Parathyroid adenoma (tissue), 2 donors: Measurements from ENCODE around the gene LPA.
"Not testable (repeated sequence)": the region's sequence is repeated elsewhere in the genome, so short reads cannot be mapped to it uniquely, and the experiment has no call there.

ENCODE experiments used
- H2AFZ ChIP-seq: fragments of 300-600 bp; sonication (generic); one replicate; pipeline ENCODE4 v1.7.0; 2017; ENCODE audit warnings: antibody characterized with exemption, mild to moderate bottlenecking
- H3K27ac ChIP-seq: fragments of 300-600 bp; sonication (generic); one replicate; pipeline ENCODE4 v1.7.0; 2017
- H3K27me3 ChIP-seq: fragments of 300-600 bp; sonication (generic); one replicate; pipeline ENCODE4 v1.7.0; 2017; ENCODE audit warnings: low read length; ENCODE audit not compliant: control insufficient read depth, insufficient read depth
- H3K36me3 ChIP-seq: fragments of 300-600 bp; sonication (generic); one replicate; pipeline ENCODE4 v1.7.0; 2017; ENCODE audit warnings: low read length; ENCODE audit not compliant: control insufficient read depth, insufficient read depth
- H3K4me1 ChIP-seq: fragments of 300-600 bp; sonication (generic); one replicate; pipeline ENCODE4 v1.7.0; 2017; ENCODE audit warnings: control low read depth
- H3K4me2 ChIP-seq: fragments of 300-600 bp; sonication (generic); one replicate; pipeline ENCODE4 v1.7.0; 2017; ENCODE audit warnings: low read length
- H3K4me3 ChIP-seq: fragments of 300-600 bp; sonication (generic); one replicate; pipeline ENCODE4 v1.7.0; 2017; ENCODE audit warnings: low read depth, low read length
- H3K79me2 ChIP-seq: fragments of 300-600 bp; sonication (generic); one replicate; pipeline ENCODE4 v1.7.0; 2017; ENCODE audit warnings: control low read depth
- H3K9ac ChIP-seq: fragments of 300-600 bp; sonication (generic); one replicate; pipeline ENCODE4 v1.7.0; 2017; ENCODE audit warnings: mild to moderate bottlenecking
- H3K9me3 ChIP-seq: fragments of 300-600 bp; sonication (generic); one replicate; pipeline ENCODE4 v1.7.0; 2017; ENCODE audit warnings: low read length; ENCODE audit not compliant: control insufficient read depth
- CTCF ChIP-seq: fragments of 300-600 bp; sonication (generic); IDR thresholded peaks from one replicate; pipeline ENCODE4 v1.7.0; 2017; ENCODE audit warnings: antibody characterized with exemption, mild to moderate bottlenecking
- donor health status: primary hyperparathyroidism.

Gene LPA

GRCh38 chr6:160679402-160679769, 15.3 kb upstream of the LPA start:
- no peaks in the 10 kb centered on the region for H3K9me3 ChIP-seq
- peak overlapping the region; percentile 70 for H3K4me2 ChIP-seq
- no peaks in the 10 kb centered on the region for H3K27me3 ChIP-seq
- H3K27ac ChIP-seq = no peak overlapping the region
- no peaks in the 10 kb centered on the region for H3K4me1 ChIP-seq
- H3K4me3 ChIP-seq = peak overlapping the region; percentile 25
- no peaks in the 10 kb centered on the region for H3K36me3 ChIP-seq
- no peak for TF ChIP-seq CTCF
- no peaks in the 10 kb centered on the region for H3K79me2 ChIP-seq
- no peak overlapping the region for H3K9ac ChIP-seq
- H2AFZ ChIP-seq = no peak overlapping the region

- H3K4me3 ChIP-seq = peak overlapping the region; percentile 25
- TF ChIP-seq CTCF = no peak
- no peaks in the 10 kb centered on the region for H3K36me3 ChIP-seq
- no peaks in the 10 kb centered on the region for H3K27me3 ChIP-seq
- no peaks in the 10 kb centered on the region for H3K4me1 ChIP-seq
- H3K9me3 ChIP-seq = no peaks in the 10 kb centered on the region
- no peak overlapping the region for H3K9ac ChIP-seq
- no peak overlapping the region for H2AFZ ChIP-seq
- H3K79me2 ChIP-seq = no peaks in the 10 kb centered on the region
- H3K27ac ChIP-seq = no peak overlapping the region
- peak overlapping the region; percentile 70 for H3K4me2 ChIP-seq
These were observed 14.8 kb upstream of the LPA start for GRCh38 chr6:160678744-160679401.

GRCh38 chr6:160678230-160678629, 14.2 kb upstream of the LPA start:
- Histone ChIP-seq H3K4me2 (no peak overlapping the region), H3K9ac (no peak overlapping the region), H2AFZ (no peak overlapping the region), H3K27me3 (no peaks in the 10 kb centered on the region), H3K9me3 (no peaks in the 10 kb centered on the region), H3K4me1 (no peaks in the 10 kb centered on the region), H3K36me3 (no peaks in the 10 kb centered on the region), H3K27ac (no peak overlapping the region), H3K79me2 (no peaks in the 10 kb centered on the region), H3K4me3 (no peak overlapping the region)
- no peak for TF ChIP-seq CTCF

GRCh38 chr6:160676418-160676817, 12.3 kb upstream of the LPA start:
- H3K4me3 ChIP-seq, H2AFZ ChIP-seq, H3K27ac ChIP-seq, H3K9me3 ChIP-seq, H3K36me3 ChIP-seq, H3K4me2 ChIP-seq, H3K79me2 ChIP-seq, H3K4me1 ChIP-seq, H3K9ac ChIP-seq, H3K27me3 ChIP-seq: not testable (repeated sequence)

GRCh38 chr6:160668589-160668988, 4.5 kb upstream of the LPA start:
- no peak overlapping the region for H2AFZ ChIP-seq
- no peak overlapping the region for H3K4me3 ChIP-seq
- no peaks in the 10 kb centered on the region for H3K27me3 ChIP-seq
- no peaks in the 10 kb centered on the region for H3K9me3 ChIP-seq
- H3K79me2 ChIP-seq = no peaks in the 10 kb centered on the region
- no peak overlapping the region for H3K9ac ChIP-seq
- H3K4me1 ChIP-seq = no peaks in the 10 kb centered on the region
- H3K4me2 ChIP-seq = no peak overlapping the region
- H3K36me3 ChIP-seq = no peaks in the 10 kb centered on the region
- H3K27ac ChIP-seq = no peak overlapping the region
- no peak for TF ChIP-seq CTCF
